SK-N-SH treated with all-trans-retinoic acid at 6 μM for 48 hours (cell line): ENCODE measurements around the gene BTBD3.

ENCODE experiments used
- ATAC-seq: fragments of 200-7000 bp; cut with Tn5 transposase; 3 replicates; pipeline ENCODE4 v1.9.1; 2020; ENCODE audit warnings: mild to moderate bottlenecking, moderate library complexity
- ARNTL ChIP-seq: fragments of 450-650 bp; formaldehyde crosslinking; IDR thresholded peaks from 2 replicates; pipeline ENCODE4 v1.5.0; 2020; ENCODE audit warnings: low read depth, mild to moderate bottlenecking, moderate library complexity, borderline replicate concordance
- BACH2 ChIP-seq: fragments of 250-450 bp; sonication (Bioruptor Pico); IDR thresholded peaks from 2 replicates; pipeline ENCODE4 v1.9.0; 2021; ENCODE audit warnings: mild to moderate bottlenecking, borderline replicate concordance
- CREB5 ChIP-seq: fragments of 250-450 bp; sonication (Bioruptor Pico); IDR thresholded peaks from 2 replicates; pipeline ENCODE4 v1.5.1; 2020; ENCODE audit warnings: low read depth, mild to moderate bottlenecking, moderate library complexity
- CSDC2 ChIP-seq: fragments of 250-450 bp; sonication (Bioruptor Pico); IDR thresholded peaks from 2 replicates; pipeline ENCODE4 v1.5.0; 2020; ENCODE audit warnings: mild to moderate bottlenecking, moderate library complexity
- CSRNP3 ChIP-seq: fragments of 250-450 bp; sonication (Bioruptor Pico); IDR thresholded peaks from 2 replicates; pipeline ENCODE4 v1.5.1; 2021; ENCODE audit warnings: mild to moderate bottlenecking, moderate library complexity
- ESRRG ChIP-seq: fragments of 250-450 bp; sonication (Bioruptor Pico); IDR thresholded peaks from 2 replicates; pipeline ENCODE4 v1.6.1; 2021; ENCODE audit warnings: mild to moderate bottlenecking
- GLIS3 ChIP-seq: fragments of 250-450 bp; sonication (Bioruptor Pico); IDR thresholded peaks from 2 replicates; pipeline ENCODE4 v1.5.0; 2020; ENCODE audit warnings: mild to moderate bottlenecking, moderate library complexity
- ISL1 ChIP-seq: fragments of 250-450 bp; sonication (Bioruptor Pico); IDR thresholded peaks from 2 replicates; pipeline ENCODE4 v2.1.2; 2022; ENCODE audit warnings: mild to moderate bottlenecking, moderate library complexity
- OSR1 ChIP-seq: fragments of 250-450 bp; sonication (Bioruptor Pico); IDR thresholded peaks from 2 replicates; pipeline ENCODE4 v1.8.0; 2022; ENCODE audit warnings: moderate library complexity, mild to moderate bottlenecking, inconsistent platforms
- RARB ChIP-seq: fragments of 250-450 bp; sonication (Bioruptor Pico); IDR thresholded peaks from 2 replicates; pipeline ENCODE4 v1.8.0; 2021; ENCODE audit warnings: mild to moderate bottlenecking, moderate library complexity
- SNAI2 ChIP-seq: fragments of 250-450 bp; sonication (Bioruptor Pico); IDR thresholded peaks from 2 replicates; pipeline ENCODE4 v1.5.0; 2020; ENCODE audit warnings: mild to moderate bottlenecking, moderate library complexity
- TCF4 ChIP-seq: fragments of 250-450 bp; sonication (Bioruptor Pico); IDR thresholded peaks from 2 replicates; pipeline ENCODE4 v1.8.0; 2021; ENCODE audit warnings: mild to moderate bottlenecking, moderate library complexity, borderline replicate concordance
- TOX ChIP-seq: fragments of 250-450 bp; sonication (Bioruptor Pico); IDR thresholded peaks from 2 replicates; pipeline ENCODE4 v1.8.0; 2021; ENCODE audit warnings: mild to moderate bottlenecking, moderate library complexity, borderline replicate concordance
- ZC3H10 ChIP-seq: fragments of 250-450 bp; sonication (Bioruptor Pico); IDR thresholded peaks from 2 replicates; pipeline ENCODE4 v1.5.1; 2021; ENCODE audit warnings: mild to moderate bottlenecking, moderate library complexity
- ZFP3 ChIP-seq: fragments of 250-450 bp; sonication (Bioruptor Pico); IDR thresholded peaks from 2 replicates; pipeline ENCODE4 v1.5.0; 2020; ENCODE audit warnings: mild to moderate bottlenecking, moderate library complexity
- ZFP30 ChIP-seq: fragments of 450-650 bp; formaldehyde crosslinking; IDR thresholded peaks from 2 replicates; pipeline ENCODE4 v1.5.0; 2022; ENCODE audit warnings: mild to moderate bottlenecking, moderate library complexity
- ZNF565 ChIP-seq: fragments of 450-650 bp; formaldehyde crosslinking; conservative IDR thresholded peaks from 2 replicates; pipeline ENCODE4 v1.5.0; 2020; ENCODE audit warnings: low read depth, mild to moderate bottlenecking, moderate library complexity
- ZNF70 ChIP-seq: fragments of 450-650 bp; formaldehyde crosslinking; IDR thresholded peaks from 2 replicates; pipeline ENCODE4 v1.5.0; 2020; ENCODE audit warnings: mild to moderate bottlenecking, moderate library complexity
- ZNF8 ChIP-seq: fragments of 450-650 bp; formaldehyde crosslinking; IDR thresholded peaks from 2 replicates; pipeline ENCODE4 v1.5.0; 2020; ENCODE audit warnings: mild to moderate bottlenecking, moderate library complexity
- TF ChIP-seq, protein P1 (sequence below): fragments of 250-450 bp; sonication (Bioruptor Pico); IDR thresholded peaks from 2 replicates; pipeline ENCODE4 v1.8.0; 2021; ENCODE audit warnings: low read depth, mild to moderate bottlenecking, moderate library complexity, borderline replicate concordance
- TF ChIP-seq, protein P2 (sequence below): fragments of 250-450 bp; sonication (Bioruptor Pico); IDR thresholded peaks from 2 replicates; pipeline ENCODE4 v1.8.0; 2020; ENCODE audit warnings: mild to moderate bottlenecking, moderate library complexity, borderline replicate concordance

Gene BTBD3

GRCh38 chr20:11891077-11891775 lies 26.5 kb upstream of the BTBD3 start (continued):
- TF ChIP-seq, protein P1, sequence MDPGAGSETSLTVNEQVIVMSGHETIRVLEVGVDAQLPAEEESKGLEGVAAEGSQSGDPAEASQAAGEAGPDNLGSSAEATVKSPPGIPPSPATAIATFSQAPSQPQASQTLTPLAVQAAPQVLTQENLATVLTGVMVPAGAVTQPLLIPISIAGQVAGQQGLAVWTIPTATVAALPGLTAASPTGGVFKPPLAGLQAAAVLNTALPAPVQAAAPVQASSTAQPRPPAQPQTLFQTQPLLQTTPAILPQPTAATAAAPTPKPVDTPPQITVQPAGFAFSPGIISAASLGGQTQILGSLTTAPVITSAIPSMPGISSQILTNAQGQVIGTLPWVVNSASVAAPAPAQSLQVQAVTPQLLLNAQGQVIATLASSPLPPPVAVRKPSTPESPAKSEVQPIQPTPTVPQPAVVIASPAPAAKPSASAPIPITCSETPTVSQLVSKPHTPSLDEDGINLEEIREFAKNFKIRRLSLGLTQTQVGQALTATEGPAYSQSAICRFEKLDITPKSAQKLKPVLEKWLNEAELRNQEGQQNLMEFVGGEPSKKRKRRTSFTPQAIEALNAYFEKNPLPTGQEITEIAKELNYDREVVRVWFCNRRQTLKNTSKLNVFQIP (CRISPR knock-in tag): no peak
- TF ChIP-seq BACH2 (CRISPR knock-in tag): no peak

- TF ChIP-seq GLIS3 (CRISPR knock-in tag) (no peak), TOX (CRISPR knock-in tag) (no peak), ZNF70 (CRISPR knock-in tag) (no peak), ZNF8 (CRISPR knock-in tag) (no peak), SNAI2 (CRISPR knock-in tag) (no peak), ZFP30 (CRISPR knock-in tag) (no peak), BACH2 (CRISPR knock-in tag) (no peak), ZNF565 (CRISPR knock-in tag) (no peak), CREB5 (CRISPR knock-in tag) (no peak), ARNTL (CRISPR knock-in tag) (no peak), ISL1 (CRISPR knock-in tag) (no peak), TCF4 (CRISPR knock-in tag) (no peak), RARB (CRISPR knock-in tag) (no peak), ZC3H10 (CRISPR knock-in tag) (no peak), ZFP3 (CRISPR knock-in tag) (no peak), OSR1 (no peak)
- TF ChIP-seq, protein P2, sequence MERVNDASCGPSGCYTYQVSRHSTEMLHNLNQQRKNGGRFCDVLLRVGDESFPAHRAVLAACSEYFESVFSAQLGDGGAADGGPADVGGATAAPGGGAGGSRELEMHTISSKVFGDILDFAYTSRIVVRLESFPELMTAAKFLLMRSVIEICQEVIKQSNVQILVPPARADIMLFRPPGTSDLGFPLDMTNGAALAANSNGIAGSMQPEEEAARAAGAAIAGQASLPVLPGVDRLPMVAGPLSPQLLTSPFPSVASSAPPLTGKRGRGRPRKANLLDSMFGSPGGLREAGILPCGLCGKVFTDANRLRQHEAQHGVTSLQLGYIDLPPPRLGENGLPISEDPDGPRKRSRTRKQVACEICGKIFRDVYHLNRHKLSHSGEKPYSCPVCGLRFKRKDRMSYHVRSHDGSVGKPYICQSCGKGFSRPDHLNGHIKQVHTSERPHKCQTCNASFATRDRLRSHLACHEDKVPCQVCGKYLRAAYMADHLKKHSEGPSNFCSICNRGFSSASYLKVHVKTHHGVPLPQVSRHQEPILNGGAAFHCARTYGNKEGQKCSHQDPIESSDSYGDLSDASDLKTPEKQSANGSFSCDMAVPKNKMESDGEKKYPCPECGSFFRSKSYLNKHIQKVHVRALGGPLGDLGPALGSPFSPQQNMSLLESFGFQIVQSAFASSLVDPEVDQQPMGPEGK (CRISPR knock-in tag): no peak
- TF ChIP-seq, protein P1 (CRISPR knock-in tag): no peak
- TF ChIP-seq, all 23 proteins: peak for 0
- peak; percentile 52 for ATAC-seq
Observed at GRCh38 chr20:11891776-11892545, 25.7 kb upstream of the BTBD3 start.

- ATAC-seq: no peak
- TF ChIP-seq TOX (CRISPR knock-in tag): no peak
Observed at GRCh38 chr20:11894062-11894461, 23.6 kb upstream of the BTBD3 start.

DNA sequence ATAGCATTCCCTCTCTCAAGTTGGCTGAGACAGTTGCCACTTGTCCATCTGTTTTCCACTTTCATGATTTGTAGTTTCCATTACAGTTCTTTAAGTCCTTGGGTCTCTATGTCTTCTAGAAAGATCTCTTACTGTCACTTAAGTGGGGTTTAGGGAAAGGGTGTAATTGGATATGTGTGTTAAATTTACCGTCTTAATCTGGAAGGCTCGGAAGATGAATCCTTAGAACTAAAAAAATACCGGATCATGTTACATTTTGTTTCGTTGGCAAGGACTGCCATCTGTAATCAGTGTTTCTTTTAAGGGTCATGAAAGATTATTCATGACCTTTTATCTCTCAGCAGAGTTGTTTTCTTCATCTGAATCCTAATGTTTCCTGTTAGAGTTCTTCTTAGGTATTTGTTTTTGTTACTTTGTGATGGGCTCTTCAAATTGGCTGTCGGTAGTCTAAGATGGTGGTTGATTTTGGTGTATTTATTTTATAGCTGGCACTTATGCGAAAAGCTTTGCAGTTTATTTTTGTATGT lies 21.8 kb upstream of the BTBD3 start:
- ATAC-seq: no peak

More for the DNA sequence above, 21.8 kb upstream of the BTBD3 start:
- TF ChIP-seq ZFP3 (CRISPR knock-in tag): no peak
- no peak for TF ChIP-seq ISL1 (CRISPR knock-in tag)
- TF ChIP-seq, protein P1 (CRISPR knock-in tag): no peak
- TF ChIP-seq ZNF565 (CRISPR knock-in tag): no peak
- no peak for TF ChIP-seq OSR1
- no peak for TF ChIP-seq CSDC2 (CRISPR knock-in tag)
- TF ChIP-seq SNAI2 (CRISPR knock-in tag): no peak
- TF ChIP-seq RARB (CRISPR knock-in tag): no peak
- no peak for TF ChIP-seq BACH2 (CRISPR knock-in tag)
- no peak for TF ChIP-seq ESRRG (CRISPR knock-in tag)
- TF ChIP-seq TCF4 (CRISPR knock-in tag): no peak
- TF ChIP-seq ARNTL (CRISPR knock-in tag): no peak
- no peak for TF ChIP-seq CSRNP3 (CRISPR knock-in tag)
- no peak for TF ChIP-seq CREB5 (CRISPR knock-in tag)
- TF ChIP-seq ZFP30 (CRISPR knock-in tag): no peak
